OCI-LY7 (cell line): ENCODE results near the gene PDS5B.

ENCODE experiments used
- CTCF ChIP-seq: fragments of 200-600 bp; sonication (generic); conservative IDR thresholded peaks from 2 replicates; pipeline ENCODE4 v1.5.1; 2014; ENCODE audit warnings: mild to moderate bottlenecking, antibody characterized with exemption, low read length, moderate library complexity, mixed read lengths
- EZH2phosphoT487 ChIP-seq: fragments of 200-600 bp; sonication (generic); IDR thresholded peaks from 2 replicates; pipeline ENCODE4 v1.6.1; 2018; ENCODE audit warnings: low read depth, borderline replicate concordance, mild to moderate bottlenecking, mixed run types, antibody characterized with exemption, low read length, moderate library complexity, mixed read lengths

DNA sequence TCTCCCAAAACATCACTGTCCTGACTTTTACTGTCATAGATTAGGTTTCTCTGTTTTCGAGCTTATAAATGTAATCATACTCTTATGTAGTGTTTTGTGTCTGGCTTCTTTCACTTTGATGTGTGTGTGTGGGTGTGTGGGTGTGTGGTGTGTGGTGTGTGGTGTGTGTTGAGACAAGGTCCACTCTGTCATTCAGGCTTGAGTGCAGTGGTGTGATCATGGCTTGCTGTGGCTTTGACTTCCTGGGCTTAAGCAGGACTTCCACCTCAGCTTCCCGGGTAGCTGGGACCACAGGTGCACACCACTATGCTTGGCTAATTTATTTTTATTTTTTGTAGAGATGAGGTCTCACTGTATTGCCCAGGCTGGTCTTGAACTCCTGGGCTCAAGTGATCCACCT lies 59.6 kb downstream of the PDS5B start:
- no peak for TF ChIP-seq CTCF
- no peak for TF ChIP-seq EZH2phosphoT487
